ENCODE results near the gene LAMTOR3.
A peak's percentile ranks its signal among the peaks of the same experiment; 100 is the strongest.

The LAMTOR3 gene

DNA sequence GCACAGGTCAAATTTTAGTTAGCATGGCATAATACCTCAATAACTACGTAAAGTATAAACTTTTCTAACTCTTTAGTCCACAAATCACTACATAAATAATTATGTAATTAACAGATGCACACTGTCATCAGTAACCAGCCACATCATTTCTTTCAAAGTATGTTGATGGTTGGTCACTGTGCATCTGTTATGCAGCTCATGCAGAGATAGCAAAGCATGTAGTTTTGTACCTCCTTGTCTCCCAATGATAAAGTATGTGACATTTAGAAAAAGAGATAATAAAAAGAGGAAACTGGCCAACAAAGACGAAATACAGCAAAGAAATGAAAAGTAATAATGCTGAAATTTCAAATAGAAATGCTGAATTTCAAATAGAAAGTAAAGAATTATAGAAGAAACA, 2.9 kb downstream of the LAMTOR3 start:
- no peaks in the 10 kb centered on the region for H3K27me3 ChIP-seq (replicated peaks; ENCODE audit: control insufficient read depth, insufficient read depth, low read length)
- no peak overlapping the region for H3K4me3 ChIP-seq (ENCODE audit: low read length)
- H3K9me3 ChIP-seq (ENCODE audit: control insufficient read depth, low read length): no peaks in the 10 kb centered on the region
- DNase-seq (ENCODE audit: low read depth): no peak
- no peak overlapping the region for H3K9ac ChIP-seq (ENCODE audit: low read length)
- peaks cover 14% of the 10 kb centered on the region for H3K36me3 ChIP-seq (ENCODE audit: control insufficient read depth, insufficient read depth, low read length, severe bottlenecking)
- peaks cover 18% of the 10 kb centered on the region for H3K4me1 ChIP-seq (ENCODE audit: control insufficient read depth, insufficient read depth, low read length)

- Histone ChIP-seq H3K4me3 (ENCODE audit: low read length) (no peak overlapping the region), H3K27me3 (replicated peaks; ENCODE audit: control insufficient read depth, insufficient read depth, low read length) (no peaks in the 10 kb centered on the region), H3K9me3 (ENCODE audit: control insufficient read depth, low read length) (no peaks in the 10 kb centered on the region), H3K36me3 (ENCODE audit: control insufficient read depth, insufficient read depth, low read length, severe bottlenecking) (peaks cover 42% of the 10 kb centered on the region), H3K4me1 (ENCODE audit: control insufficient read depth, insufficient read depth, low read length) (peaks cover 11% of the 10 kb centered on the region), H3K9ac (ENCODE audit: low read length) (peak overlapping the region; percentile 33)
- DNase-seq (ENCODE audit: low read depth): peak; percentile 39
Observed at GRCh38 chr4:99887837-99888236, 6.4 kb downstream of the LAMTOR3 start.

GRCh38 chr4:99886146-99886545, 8.1 kb downstream of the LAMTOR3 start:
- Histone ChIP-seq H3K4me1 (ENCODE audit: control insufficient read depth, insufficient read depth, low read length) (peaks cover 9% of the 10 kb centered on the region), H3K9me3 (ENCODE audit: control insufficient read depth, low read length) (no peaks in the 10 kb centered on the region), H3K9ac (ENCODE audit: low read length) (no peak overlapping the region), H3K36me3 (ENCODE audit: control insufficient read depth, insufficient read depth, low read length, severe bottlenecking) (peaks cover 59% of the 10 kb centered on the region), H3K27me3 (replicated peaks; ENCODE audit: control insufficient read depth, insufficient read depth, low read length) (no peaks in the 10 kb centered on the region), H3K4me3 (ENCODE audit: low read length) (no peak overlapping the region)
- DNase-seq (ENCODE audit: low read depth): no peak

- Histone ChIP-seq H3K27me3 (replicated peaks; ENCODE audit: control insufficient read depth, insufficient read depth, low read length) (no peaks in the 10 kb centered on the region), H3K4me1 (ENCODE audit: control insufficient read depth, insufficient read depth, low read length) (peaks cover 9% of the 10 kb centered on the region), H3K9me3 (ENCODE audit: control insufficient read depth, low read length) (no peaks in the 10 kb centered on the region), H3K36me3 (ENCODE audit: control insufficient read depth, insufficient read depth, low read length, severe bottlenecking) (peaks cover 63% of the 10 kb centered on the region), H3K4me3 (ENCODE audit: low read length) (no peak overlapping the region), H3K9ac (ENCODE audit: low read length) (no peak overlapping the region)
- DNase-seq (ENCODE audit: low read depth): no peak
Observed at GRCh38 chr4:99885687-99886086, 8.5 kb downstream of the LAMTOR3 start.

- peaks cover 68% of the 10 kb centered on the region for H3K36me3 ChIP-seq (ENCODE audit: control insufficient read depth, insufficient read depth, low read length, severe bottlenecking)
- peak; percentile 71 for DNase-seq (ENCODE audit: low read depth)
Observed at GRCh38 chr4:99885063-99885664, 9.1 kb downstream of the LAMTOR3 start.

DNA sequence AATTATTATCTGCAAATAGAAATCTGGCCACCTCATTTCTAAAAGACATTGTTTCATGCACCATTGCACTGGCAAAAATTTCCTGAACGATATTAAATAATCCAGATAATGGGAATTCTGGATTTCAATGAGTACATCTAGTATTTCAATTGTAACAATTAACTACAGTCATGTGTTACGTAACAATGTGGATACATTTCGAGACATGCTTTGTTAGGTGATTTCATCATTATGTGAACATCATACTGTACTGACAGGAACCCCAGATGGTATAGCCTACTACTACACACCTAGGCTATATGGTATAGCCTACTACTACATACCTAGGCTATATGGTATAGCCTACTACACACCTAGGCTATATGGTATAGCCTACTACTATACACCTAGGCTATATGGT, 14.8 kb downstream of the LAMTOR3 start:
- Histone ChIP-seq H3K9me3 (ENCODE audit: control insufficient read depth, low read length) (no peaks in the 10 kb centered on the region), H3K27me3 (replicated peaks; ENCODE audit: control insufficient read depth, insufficient read depth, low read length) (no peaks in the 10 kb centered on the region), H3K36me3 (ENCODE audit: control insufficient read depth, insufficient read depth, low read length, severe bottlenecking) (peaks cover 67% of the 10 kb centered on the region), H3K9ac (ENCODE audit: low read length) (no peak overlapping the region), H3K4me1 (ENCODE audit: control insufficient read depth, insufficient read depth, low read length) (peaks cover 15% of the 10 kb centered on the region), H3K4me3 (ENCODE audit: low read length) (no peak overlapping the region)
- DNase-seq (ENCODE audit: low read depth): peak; percentile 31

More at GRCh38 chr4:99885063-99885664, 9.1 kb downstream of the LAMTOR3 start:
- Histone ChIP-seq H3K9me3 (ENCODE audit: control insufficient read depth, low read length) (no peaks in the 10 kb centered on the region), H3K4me3 (ENCODE audit: low read length) (no peak overlapping the region), H3K9ac (ENCODE audit: low read length) (no peak overlapping the region), H3K27me3 (replicated peaks; ENCODE audit: control insufficient read depth, insufficient read depth, low read length) (no peaks in the 10 kb centered on the region), H3K4me1 (ENCODE audit: control insufficient read depth, insufficient read depth, low read length) (peaks cover 9% of the 10 kb centered on the region)

- Histone ChIP-seq H3K9ac (ENCODE audit: low read length) (no peak overlapping the region), H3K4me1 (ENCODE audit: control insufficient read depth, insufficient read depth, low read length) (peaks cover 15% of the 10 kb centered on the region), H3K27me3 (replicated peaks; ENCODE audit: control insufficient read depth, insufficient read depth, low read length) (no peaks in the 10 kb centered on the region), H3K9me3 (ENCODE audit: control insufficient read depth, low read length) (no peaks in the 10 kb centered on the region), H3K36me3 (ENCODE audit: control insufficient read depth, insufficient read depth, low read length, severe bottlenecking) (peaks cover 59% of the 10 kb centered on the region), H3K4me3 (ENCODE audit: low read length) (no peak overlapping the region)
- DNase-seq (ENCODE audit: low read depth): no peak
Observed at GRCh38 chr4:99878604-99879003, 15.6 kb downstream of the LAMTOR3 start.

GRCh38 chr4:99876946-99877345, 17.3 kb downstream of the LAMTOR3 start:
- Histone ChIP-seq H3K9me3 (ENCODE audit: control insufficient read depth, low read length) (no peaks in the 10 kb centered on the region), H3K4me1 (ENCODE audit: control insufficient read depth, insufficient read depth, low read length) (peaks cover 15% of the 10 kb centered on the region), H3K36me3 (ENCODE audit: control insufficient read depth, insufficient read depth, low read length, severe bottlenecking) (peaks cover 42% of the 10 kb centered on the region), H3K9ac (ENCODE audit: low read length) (no peak overlapping the region), H3K27me3 (replicated peaks; ENCODE audit: control insufficient read depth, insufficient read depth, low read length) (no peaks in the 10 kb centered on the region), H3K4me3 (ENCODE audit: low read length) (no peak overlapping the region)
- no peak for DNase-seq (ENCODE audit: low read depth)

GRCh38 chr4:99875071-99875470, 19.2 kb downstream of the LAMTOR3 start:
- DNase-seq (ENCODE audit: low read depth): no peak
- H3K36me3 ChIP-seq (ENCODE audit: control insufficient read depth, insufficient read depth, low read length, severe bottlenecking): peaks cover 24% of the 10 kb centered on the region
- no peaks in the 10 kb centered on the region for H3K27me3 ChIP-seq (replicated peaks; ENCODE audit: control insufficient read depth, insufficient read depth, low read length)
- H3K9ac ChIP-seq (ENCODE audit: low read length): no peak overlapping the region
- peaks cover 15% of the 10 kb centered on the region for H3K4me1 ChIP-seq (ENCODE audit: control insufficient read depth, insufficient read depth, low read length)
- no peak overlapping the region for H3K4me3 ChIP-seq (ENCODE audit: low read length)
- H3K9me3 ChIP-seq (ENCODE audit: control insufficient read depth, low read length): no peaks in the 10 kb centered on the region

DNA sequence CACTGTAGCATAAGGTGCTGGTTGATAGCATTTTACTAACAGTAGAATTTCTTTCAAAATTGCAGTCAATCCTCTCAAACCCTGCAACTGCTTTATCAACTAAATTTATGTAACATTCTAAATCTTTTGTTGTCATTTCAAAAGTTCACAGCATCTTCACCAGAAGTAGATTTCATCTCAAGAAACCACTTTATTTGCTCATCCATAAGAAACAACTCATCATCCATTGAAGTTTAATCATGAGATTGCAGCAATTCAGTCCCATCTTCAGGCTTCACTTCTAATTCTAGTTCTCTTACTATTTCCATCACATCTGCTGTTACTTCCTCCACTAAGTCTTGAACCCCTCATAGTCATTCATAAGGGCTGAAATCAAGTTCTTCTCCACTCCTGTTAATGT, 21.7 kb downstream of the LAMTOR3 start:
- no peak for DNase-seq (ENCODE audit: low read depth)
- Histone ChIP-seq H3K4me1 (ENCODE audit: control insufficient read depth, insufficient read depth, low read length) (peaks cover 16% of the 10 kb centered on the region), H3K36me3 (ENCODE audit: control insufficient read depth, insufficient read depth, low read length, severe bottlenecking) (no peaks in the 10 kb centered on the region), H3K9me3 (ENCODE audit: control insufficient read depth, low read length) (no peaks in the 10 kb centered on the region), H3K27me3 (replicated peaks; ENCODE audit: control insufficient read depth, insufficient read depth, low read length) (no peaks in the 10 kb centered on the region), H3K9ac (ENCODE audit: low read length) (no peak overlapping the region), H3K4me3 (ENCODE audit: low read length) (no peak overlapping the region)

DNA sequence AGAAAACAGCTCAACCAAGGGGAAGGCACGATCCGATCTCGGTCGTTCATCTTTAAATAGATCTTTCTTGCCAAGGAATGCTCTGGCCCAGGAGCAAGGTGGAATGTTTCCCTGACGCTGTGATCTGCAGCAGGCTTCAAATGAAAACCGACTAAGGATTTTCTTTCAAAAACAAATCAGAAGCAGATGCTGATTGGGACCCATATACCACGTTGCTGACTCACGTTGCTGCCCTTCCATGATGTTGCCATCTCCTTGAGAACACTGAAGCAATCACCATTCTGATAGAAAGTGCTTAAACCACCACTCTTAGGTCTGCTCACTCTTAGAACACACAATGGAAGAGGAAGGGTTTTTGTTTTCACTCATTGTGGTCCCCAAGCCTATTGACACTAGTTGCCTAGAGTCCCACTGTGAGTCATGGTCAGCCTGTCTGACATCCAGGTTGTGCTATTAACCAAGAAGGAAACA, 26.1 kb downstream of the LAMTOR3 start:
- no peak overlapping the region for H3K9ac ChIP-seq (ENCODE audit: low read length)
- H3K4me1 ChIP-seq (ENCODE audit: control insufficient read depth, insufficient read depth, low read length): peaks cover 5% of the 10 kb centered on the region
- no peaks in the 10 kb centered on the region for H3K36me3 ChIP-seq (ENCODE audit: control insufficient read depth, insufficient read depth, low read length, severe bottlenecking)
- peak overlapping the region; percentile 14 for H3K4me3 ChIP-seq (ENCODE audit: low read length)
- no peaks in the 10 kb centered on the region for H3K9me3 ChIP-seq (ENCODE audit: control insufficient read depth, low read length)
- H3K27me3 ChIP-seq (replicated peaks; ENCODE audit: control insufficient read depth, insufficient read depth, low read length): no peaks in the 10 kb centered on the region
- DNase-seq (ENCODE audit: low read depth): peak; percentile 93

DNA sequence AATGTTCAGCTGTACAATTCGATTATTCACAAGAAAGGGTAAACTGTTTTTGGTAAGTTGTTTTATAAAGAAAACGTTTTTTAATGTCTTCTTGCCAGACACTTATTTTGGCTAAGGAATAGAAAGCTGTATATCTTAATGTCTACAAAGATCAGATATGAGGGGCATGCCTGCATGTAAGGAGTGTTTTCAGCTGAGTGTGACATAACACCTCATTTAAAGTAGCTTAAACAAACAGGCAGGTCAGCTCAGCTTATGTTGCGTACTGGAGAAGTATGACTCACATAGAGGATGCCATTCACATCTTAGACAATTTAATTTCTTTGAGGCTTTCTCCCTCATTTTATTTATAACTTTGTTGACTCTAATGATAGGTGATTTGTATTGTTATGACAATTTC, 30.4 kb downstream of the LAMTOR3 start:
- Histone ChIP-seq H3K36me3 (ENCODE audit: control insufficient read depth, insufficient read depth, low read length, severe bottlenecking) (no peaks in the 10 kb centered on the region), H3K4me1 (ENCODE audit: control insufficient read depth, insufficient read depth, low read length) (peaks cover 5% of the 10 kb centered on the region), H3K4me3 (ENCODE audit: low read length) (no peak overlapping the region), H3K9me3 (ENCODE audit: control insufficient read depth, low read length) (no peaks in the 10 kb centered on the region), H3K27me3 (replicated peaks; ENCODE audit: control insufficient read depth, insufficient read depth, low read length) (no peaks in the 10 kb centered on the region), H3K9ac (ENCODE audit: low read length) (no peak overlapping the region)
- peak; percentile 39 for DNase-seq (ENCODE audit: low read depth)

Data from adipocyte (in vitro differentiated cells).